GM21737 (cell line): Measurements from ENCODE around the gene APP.

Source experiments
- ATAC-seq: cut with Tn5 transposase; IDR thresholded peaks from one replicate; pipeline ENCODE4 v1.9.1; 2021; ENCODE audit warnings: mild to moderate bottlenecking, moderate library complexity; ENCODE audit not compliant: unreplicated experiment

Gene APP

DNA sequence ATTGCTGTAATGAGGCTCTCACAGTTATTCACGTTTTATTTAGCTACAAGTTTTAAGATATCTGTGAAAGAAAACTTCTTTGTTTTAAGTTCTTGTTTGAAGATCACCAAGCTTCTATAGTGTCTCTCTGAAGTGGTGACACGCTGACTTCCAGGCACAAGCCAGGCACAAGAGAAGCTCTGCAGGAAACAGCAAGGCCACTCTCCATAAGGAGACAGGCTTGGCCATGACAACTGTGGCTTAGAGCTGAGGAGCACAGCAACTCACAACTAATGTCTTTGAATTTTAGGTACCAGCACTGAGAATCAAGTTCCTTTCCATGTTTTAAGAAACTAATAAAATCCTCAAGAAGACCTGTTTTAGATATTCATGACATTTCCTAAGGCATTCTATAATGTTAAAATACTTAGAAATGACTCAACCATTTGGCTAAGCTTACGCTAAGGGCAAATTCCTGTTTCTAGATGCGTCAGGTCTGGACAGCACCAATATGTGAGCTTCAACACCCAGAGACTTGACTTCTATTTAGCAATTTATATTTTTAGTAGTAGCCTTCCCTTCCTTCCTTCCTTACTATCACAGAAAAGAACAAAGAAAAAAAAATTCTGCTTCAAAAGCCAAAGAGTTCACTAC lies 40.2 kb downstream of the APP start:
- ATAC-seq: no peak

DNA sequence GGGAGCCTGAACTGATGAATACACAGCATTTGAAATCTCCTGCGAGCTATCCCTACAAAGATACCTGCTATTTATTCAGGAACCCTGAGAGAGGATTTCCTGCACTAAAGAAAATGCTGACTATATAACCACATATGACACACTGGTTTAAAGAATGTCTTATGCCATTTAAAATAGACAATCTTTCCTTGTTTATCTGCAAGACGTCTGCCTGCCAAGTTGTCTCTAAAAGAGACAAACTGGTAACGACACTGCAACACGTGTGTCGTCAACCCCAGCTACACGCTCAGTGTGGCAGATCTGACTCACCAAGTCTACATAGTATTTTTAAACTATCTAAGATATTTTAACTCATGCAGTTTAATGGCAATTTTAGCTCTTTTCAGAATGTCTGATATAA lies 42.7 kb downstream of the APP start:
- no peak for ATAC-seq

DNA sequence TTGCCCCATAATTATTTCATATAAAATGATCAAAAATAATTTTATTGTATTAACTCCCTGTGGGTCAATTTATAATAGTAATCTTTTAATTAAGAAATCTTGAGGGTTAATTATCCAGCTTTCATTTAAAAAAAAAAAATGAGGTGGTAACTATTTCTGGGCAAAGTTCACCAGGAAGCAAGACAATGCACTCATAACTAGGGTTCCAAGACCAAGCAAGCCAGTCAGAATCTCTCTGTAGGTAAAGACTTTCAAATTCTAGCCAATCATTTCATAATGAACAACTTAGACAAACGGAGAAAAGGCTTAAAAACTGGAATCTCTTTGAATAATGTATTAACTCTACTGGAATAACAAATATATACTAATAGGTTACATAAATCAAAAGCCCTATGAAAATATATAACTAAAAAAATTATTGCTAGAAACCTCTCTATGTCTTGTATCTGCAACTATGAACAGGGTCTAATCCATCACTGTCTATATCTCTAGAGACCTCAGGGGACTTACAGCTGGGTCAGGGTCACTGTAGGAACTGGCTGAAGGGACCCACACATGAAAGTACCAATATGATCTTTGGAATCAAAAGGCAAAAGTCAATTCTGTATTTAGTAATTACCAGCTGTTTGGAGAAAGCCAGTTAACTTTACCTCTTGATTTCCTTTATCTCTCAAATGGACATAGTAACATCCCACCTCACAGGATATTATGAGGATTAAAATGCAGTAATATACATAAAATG lies 43.3 kb downstream of the APP start:
- no peak for ATAC-seq

DNA sequence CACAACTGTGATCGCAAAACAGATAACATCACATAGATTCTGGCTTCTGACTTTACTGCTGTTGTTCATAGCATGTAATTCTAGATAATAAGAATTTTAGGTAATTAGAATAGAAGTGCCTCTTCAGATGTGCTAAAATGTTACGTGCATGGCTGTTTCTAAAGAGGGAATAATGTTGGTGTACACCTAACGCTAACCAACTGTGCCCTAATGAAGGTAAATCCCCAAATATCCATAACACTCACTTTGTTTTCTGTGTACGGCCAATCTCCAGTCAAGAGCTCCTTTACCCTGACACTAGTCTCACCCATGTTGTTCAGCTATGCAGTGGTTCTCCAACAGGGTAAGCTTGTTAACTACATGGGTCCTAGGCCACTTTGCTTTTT lies 44.4 kb downstream of the APP start:
- no peak for ATAC-seq

DNA sequence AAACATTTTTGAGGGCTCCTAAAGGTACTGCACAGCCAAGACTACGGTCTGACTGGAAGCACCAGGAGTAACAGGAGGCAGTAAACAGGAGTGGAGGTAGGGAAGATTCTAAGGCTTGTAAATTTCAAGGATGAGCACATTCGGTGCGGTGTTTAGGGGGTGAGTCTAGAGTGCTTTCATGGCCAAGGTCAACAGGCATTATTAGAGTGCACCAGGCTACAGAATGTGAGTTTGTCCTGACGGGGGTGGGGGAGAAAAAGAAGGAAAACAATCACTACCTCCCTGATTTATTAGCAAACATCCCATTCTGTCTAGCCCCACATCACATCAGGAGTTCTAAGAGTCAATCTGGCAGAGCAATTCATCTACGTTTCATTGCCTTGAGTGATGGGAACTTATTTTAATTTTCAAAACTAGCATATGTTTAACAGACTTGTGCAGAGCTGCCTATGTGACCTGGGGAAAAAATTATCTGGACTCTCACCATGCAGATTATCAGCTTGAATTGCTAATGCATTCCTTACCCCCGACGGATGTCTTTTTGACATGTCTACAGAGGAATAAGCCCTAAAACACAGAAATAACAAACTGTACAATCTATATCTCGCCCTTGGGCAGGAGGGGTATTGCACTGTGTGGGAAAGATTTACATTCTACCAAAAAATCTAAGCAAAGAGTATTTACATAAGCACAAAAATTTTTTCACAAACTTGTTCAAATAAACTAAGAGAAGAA lies 45.0 kb downstream of the APP start:
- no peak for ATAC-seq

DNA sequence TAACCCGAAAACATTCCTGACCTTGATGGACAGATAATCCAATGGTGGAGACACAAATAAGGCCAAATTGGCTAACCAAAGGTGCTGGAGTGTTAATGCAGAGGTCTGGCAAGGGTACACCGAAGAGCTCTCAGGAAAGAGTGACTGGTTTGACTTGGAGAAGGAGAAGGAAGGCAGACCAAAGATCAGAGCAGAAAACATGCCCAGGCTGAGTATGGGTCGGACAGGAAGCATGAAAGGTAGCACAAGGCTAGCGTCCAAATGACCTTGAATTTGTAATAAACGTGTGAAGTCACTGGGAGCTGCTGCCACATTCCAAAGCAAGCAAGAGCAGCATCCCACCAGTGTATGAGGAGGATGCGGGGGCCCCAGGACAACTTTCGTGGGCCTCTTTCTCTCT lies 45.7 kb downstream of the APP start:
- ATAC-seq: no peak

DNA sequence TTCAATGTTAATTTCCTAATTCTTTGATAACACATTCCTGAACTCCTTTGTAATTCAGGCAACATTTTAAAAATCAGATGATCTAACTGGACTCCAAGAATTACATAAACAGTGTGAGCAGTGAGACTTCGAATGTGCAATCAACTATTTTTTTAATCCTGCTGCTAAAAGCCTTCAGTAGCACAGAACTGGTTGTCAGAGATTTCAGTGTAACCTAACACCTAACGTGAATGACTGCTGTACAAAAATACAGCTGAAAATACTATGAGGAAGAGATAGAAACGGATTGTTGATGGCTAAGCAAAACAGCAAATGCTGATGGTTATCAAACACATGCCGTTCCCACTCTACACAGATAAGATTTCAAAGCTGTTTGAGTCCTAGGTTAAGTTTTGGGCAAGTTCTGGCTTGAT lies 46.1 kb downstream of the APP start:
- ATAC-seq: no peak

DNA sequence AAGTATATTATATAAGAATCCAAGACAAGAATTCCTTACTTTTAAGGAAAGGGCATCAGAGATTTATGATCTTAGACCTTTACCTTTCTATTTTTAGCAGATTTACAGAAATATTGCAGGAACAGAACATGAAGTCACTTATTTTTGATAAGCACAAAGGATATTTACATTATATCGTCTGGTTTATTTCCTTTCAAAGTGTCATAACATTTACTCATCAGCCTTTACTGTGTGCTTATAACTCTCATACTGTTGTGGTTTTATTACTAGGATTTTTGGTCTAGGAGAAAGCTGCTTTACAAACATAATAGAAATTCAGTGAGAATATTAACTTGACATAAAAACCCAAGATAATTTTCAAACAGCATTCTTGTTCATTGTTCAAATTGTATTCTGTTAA lies 47.6 kb downstream of the APP start:
- ATAC-seq: no peak

DNA sequence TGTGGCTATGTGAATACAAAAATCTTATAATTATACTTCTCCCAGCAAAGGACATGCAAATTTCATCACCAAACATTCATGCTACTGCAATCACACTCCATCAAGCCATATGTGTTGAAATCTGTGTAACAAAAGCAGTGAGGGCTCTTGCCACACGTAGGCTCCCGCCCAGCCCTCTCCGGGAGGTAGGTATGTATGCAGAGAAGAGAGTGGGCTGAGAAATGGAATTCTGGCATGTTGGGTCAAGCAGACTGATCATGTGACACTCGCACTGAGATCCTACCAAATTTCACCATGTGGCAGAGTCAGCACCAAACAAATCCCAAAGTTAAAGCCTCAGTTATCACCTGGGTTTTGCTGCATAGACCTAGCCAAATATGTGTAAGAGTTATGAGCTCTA lies 49.7 kb downstream of the APP start:
- ATAC-seq: no peak

DNA sequence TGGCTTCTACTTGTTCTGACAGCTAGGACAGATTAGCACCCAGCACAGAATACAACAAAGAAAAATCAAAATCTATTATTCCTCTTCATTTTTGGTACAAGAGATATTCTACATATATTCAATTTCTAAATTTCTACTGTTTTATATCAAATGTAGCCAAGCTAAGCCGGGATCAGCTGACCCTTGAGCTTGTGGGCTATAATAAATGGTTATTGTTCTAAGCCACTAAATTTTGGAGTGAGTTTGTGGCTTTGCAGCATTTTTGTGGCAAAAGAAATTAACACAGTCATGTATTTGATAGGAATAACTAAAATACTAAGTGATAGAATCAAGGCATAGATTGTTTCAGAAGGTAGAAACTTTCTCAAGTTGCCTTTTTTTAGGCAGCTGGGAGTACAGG lies 50.7 kb downstream of the APP start:
- ATAC-seq: no peak

DNA sequence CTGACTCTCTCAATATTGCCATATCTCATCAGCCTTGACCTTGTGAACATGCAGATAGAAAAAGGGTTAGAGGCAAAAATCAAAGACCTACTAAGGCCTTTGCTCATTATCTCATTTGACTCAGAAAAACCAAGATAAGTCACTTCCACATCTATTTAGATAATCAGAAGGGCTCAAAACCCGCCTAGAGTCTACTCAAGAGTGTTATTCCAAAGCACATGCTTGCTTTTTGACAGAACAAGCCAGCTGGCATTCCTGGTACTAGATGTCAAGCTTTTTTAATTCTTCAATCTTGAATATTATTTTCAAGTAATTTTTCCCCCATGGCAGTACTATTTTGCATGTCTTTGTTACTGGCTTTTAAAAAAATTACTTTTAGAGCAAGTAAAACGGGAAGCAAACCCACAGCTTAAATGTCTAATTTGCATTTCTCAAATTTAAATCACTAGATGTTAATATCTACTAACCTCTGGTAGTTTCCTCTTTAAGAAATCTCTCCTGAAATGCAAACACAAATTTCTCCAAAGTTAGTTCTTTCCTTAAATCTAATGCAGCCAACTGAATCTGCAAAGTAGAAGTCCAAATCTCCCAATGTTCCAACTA lies 51.5 kb downstream of the APP start:
- ATAC-seq: no peak

DNA sequence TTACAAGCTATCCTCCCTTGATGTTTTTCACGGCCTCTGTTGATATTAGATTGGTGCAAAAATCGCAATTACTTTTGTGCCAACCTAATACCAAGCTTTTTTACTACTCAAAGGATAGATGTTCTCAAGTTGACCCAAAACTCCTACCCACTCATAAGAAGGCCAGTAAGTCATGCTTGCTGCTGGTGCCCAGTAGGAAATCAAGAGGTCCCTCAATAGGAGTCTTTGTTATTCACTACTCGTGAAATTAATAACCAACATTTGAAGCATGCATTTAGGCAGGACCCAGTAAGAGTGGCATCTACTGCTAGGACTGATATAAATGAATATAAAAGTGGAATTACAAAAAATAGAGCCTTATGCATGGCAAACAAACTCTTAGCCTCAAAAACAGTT lies 52.6 kb downstream of the APP start:
- ATAC-seq: no peak

DNA sequence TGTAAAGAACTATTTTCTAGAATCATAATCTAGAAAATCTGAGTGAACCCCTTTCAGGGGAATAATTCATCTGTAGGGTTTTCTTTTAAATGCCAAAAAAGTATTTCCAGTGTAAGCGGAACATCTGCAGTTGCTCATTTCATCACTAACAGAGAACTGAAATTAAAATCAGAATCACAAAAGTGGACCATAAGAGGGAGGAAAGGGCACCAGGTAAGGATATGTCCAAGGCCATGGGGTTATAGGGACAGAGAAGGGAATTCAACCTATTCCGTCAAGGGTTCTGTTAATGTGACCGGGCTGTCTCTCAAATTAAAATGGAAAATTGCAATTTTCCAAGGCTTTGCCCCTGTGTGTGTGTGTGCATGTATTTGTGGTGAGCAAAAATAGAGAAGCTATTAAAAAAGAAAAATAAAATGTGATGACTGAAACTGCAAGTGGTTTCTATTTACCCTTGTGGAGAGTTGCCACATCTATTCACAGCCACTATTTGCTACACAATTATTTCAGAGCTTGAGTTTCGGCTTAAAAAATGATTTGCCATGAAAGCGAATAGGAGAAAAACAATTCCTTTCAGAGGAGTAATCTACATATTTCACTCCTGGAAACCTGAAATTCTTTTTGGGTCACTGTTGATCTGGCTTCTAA lies 53.1 kb downstream of the APP start:
- no peak for ATAC-seq

DNA sequence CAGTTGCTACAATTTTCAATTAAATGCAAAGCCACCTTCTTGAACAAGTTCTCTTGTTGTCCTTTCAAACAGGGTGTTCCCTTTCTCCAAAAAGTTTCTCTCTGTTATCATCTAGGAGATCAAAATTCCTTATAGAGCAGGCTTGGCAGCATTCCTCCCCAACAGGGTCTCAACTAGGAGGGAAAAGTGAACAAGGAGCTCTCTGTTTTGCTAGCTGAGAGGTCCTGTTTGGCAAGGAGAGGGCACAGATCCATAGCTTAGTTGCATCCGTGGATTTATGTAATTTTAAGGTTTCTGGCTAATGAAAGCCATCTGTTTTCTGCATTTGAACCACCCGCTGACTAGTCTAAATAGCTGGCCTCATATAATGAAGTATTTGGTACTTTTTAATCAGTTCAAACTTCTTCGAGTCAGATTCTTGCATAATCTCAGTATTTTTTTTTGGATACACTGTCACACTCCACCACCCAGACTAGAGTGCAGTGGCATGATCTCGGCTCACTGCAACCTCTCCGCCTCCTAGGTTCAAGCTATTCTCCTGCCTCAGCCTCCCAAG lies 54.0 kb downstream of the APP start:
- ATAC-seq: no peak

DNA sequence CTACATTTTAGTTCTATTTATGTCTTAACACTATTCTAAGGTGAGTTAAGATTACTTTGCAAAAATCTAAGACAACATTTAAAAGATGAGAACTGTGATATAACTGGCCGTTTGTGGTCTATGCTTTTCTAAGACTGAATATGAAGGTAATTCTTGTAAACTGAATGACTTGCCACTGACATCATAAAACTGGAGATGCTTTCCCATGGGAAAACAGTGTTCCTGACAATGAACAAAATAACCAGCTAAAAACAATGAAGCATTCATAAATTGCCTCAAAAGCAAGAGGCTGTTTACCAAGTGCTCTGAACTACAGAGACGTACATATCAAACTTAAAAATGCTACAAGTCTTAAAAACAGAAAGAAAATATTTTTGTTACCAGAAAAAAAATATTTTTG lies 54.7 kb downstream of the APP start:
- ATAC-seq: no peak

DNA sequence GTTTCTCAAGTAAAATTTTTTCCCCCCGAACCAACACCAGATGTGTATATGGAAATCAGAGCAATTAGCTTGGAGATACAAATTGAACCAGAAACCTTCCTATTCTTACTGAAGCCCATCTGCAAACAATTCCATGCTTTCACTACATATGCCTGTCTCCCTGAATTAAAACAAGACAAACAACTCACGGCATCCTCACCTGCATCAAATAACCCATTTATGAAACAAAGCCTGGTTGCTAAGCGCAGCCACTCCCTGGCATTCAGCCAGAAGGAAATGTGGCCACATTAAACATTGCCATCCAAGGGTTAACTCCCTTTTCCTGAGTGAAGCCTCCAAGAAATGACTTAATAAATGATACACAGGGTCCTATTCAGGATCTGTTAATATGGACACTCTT lies 55.3 kb downstream of the APP start:
- ATAC-seq: no peak

DNA sequence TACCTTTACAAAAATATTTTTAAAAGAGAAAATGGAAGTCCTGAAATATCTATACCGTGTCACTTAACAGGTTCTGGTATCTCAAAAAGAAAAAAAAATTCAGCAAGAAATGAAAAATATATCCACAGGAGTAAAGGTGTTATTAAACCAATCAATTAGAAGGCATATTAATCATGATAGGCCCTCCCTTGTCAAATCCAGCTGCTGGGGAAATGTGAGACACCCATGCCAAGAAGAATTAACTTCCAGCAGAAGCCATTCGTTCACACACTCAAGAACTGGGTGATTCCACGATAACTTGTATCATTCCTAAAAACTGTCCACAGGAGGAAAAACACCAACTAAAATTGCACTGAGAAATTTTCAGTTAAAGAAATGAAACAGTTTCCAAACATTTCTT lies 57.6 kb downstream of the APP start:
- no peak for ATAC-seq

DNA sequence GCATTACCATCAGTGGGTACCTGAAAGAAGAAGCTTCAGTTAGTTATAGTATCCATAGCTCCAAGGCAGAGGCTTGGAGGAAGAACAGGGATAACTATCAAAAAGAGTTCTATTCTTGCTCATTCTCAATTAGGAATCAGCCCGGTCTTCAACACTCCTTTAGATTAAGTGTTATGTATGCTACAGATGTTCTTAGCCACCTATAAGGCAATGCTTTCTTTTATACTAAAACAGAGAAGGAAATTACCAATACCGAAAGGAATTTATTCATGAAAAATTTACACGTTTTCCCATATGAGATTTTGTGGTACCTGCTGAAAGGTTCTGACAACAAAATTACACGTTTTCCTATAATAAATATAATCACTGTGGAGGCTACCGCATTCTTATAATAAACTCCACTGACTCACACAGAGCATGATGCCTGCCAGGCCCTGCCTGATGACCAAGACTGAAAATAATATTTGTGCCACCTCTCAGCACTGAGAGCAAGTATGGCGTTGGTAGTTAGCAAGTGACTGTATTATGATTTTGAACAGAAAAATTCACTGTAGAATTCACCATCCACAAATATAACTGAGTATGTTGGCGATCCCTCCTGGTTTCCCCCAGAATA lies 58.3 kb downstream of the APP start:
- ATAC-seq: no peak

DNA sequence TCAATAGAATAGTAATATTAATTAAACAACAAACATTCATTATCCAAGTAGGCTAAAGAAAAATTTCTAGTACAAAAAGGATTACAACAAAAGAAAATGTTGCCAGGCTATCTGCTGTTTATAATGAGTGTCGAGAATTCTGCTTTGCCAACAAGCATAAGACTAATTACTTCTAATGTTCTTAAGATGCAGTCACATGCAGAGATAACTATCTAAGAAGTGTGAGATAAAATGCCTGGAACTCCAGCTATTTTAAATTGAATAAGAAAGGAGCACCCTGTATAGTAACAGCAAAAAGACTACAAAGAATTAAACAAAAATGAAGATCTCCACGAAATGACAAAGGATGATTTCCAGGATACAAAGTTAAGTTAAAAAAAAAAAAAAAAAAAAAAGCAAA lies 59.9 kb downstream of the APP start:
- no peak for ATAC-seq

DNA sequence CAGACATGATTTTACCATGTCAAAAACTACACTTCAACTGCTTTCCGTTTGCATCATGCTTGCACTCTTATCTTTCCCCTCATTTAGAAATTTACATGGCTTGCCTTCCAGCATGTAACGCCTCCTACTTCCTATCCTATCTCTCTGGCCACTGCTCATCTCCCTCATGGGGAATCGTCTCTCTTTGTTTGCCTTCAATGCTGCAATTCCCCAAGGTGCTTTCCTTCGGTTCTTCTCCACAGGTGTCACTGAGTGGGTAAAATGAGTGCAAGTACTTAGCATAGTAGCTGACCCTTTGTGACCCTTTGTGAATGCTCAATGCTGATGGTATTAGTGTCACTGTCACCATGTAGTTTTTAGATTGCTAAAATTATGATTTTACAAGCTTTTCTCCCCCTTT lies 63.1 kb downstream of the APP start:
- ATAC-seq: no peak

DNA sequence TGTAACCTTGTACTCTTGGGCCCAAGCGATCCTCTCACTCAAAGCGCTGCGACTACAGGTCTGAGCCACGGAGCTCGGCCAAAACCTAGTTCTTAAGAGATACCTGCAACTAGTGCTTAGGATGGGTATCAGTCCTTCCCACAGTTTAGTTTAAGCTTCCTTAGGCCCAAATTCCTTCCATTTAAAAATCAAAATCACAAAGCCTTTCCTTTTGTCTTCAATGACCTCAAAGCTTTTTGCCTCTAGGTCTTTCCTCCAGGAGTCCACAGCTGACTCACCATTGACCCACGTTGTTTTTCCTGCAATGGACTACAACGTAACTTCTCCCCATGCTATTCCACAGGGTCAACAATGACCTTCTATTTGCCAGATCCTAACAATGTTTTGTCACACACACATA lies 64.0 kb downstream of the APP start:
- ATAC-seq: no peak
